C4-2B (cell line): ENCODE data around the gene SHISA4.

Experiments
- CTCF ChIP-seq: fragments of 450-650 bp; conservative IDR thresholded peaks from 2 replicates; pipeline ENCODE4 v1.5.1; 2017; ENCODE audit warnings: mild to moderate bottlenecking
- ZFX ChIP-seq: fragments of 450-650 bp; IDR thresholded peaks from 2 replicates; pipeline ENCODE4 v1.6.1; 2017

DNA sequence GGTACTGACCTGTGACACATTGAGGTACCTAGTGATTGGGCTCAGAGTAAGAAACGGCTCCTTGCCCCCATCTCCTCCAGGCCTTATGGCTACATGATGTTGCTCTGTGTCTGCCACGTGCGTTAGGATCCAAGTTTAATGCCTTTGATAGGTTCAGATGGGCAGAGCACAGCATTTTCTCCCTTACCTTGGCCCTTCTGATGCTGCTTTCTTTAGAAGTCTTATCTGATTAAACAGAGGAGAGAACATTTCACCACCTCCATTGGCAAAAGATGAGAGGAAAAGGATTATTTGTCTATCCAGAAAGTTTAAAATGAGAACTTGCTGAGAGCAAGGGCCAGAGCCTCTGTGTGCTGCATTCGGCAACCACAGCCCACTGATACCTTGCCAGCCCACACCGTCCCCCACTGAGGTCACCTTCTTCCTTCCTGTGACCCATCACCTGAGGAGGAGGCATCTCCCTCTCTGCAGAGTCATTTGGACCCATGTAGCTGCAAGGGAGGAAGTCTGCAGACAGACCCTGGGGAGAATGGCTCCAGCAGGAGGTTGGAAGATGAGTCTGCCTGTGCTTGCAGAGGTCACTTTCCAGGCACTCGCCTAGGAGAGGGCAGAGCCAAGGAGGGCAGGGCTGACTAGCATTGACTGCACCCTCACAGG, 16.7 kb downstream of the SHISA4 start:
- TF ChIP-seq CTCF = no peak
- TF ChIP-seq ZFX = no peak
